Sciatic nerve (tissue), 2 donors: ENCODE results near the gene NAA10. TPM values are rescaled to one million over a fixed set of nuclear protein-coding genes. Genes with fewer than 3 reads are reported as not detected.

Experiments used
- ATAC-seq: fragments of 200-7000 bp; cut with Tn5 transposase; one replicate; pipeline ENCODE4 v1.9.1; 2020; ENCODE audit warnings: mild to moderate bottlenecking, moderate library complexity
- DNase-seq: peaks from one replicate; pipeline ENCODE4 v3.0.0-alpha.2; 2020; ENCODE audit warnings: low spot score
- intact Hi-C: fragments of 100-400 bp; cut with DNase I; formaldehyde crosslinking; loops from one replicate; pipeline ENCODE4 v1.14.2; 2022
- total RNA-seq: library from RNA; stranded (reverse); fragmentation: NEBNext Ultra II Directional; extraction: Animal tissue kit (Norgen Biotek cat#: 25700); gene quantifications from one replicate; pipeline ENCODE4 v1.2.1, GENCODE V29; 2021
- donor health status: DM: no; HTN: no; CAD: no.
- donor health status: DM: no; HTN: no; CAD: no.

The NAA10 gene
- total RNA-seq, 1 donor from 2014 or later, result 73.6 TPM

DNA sequence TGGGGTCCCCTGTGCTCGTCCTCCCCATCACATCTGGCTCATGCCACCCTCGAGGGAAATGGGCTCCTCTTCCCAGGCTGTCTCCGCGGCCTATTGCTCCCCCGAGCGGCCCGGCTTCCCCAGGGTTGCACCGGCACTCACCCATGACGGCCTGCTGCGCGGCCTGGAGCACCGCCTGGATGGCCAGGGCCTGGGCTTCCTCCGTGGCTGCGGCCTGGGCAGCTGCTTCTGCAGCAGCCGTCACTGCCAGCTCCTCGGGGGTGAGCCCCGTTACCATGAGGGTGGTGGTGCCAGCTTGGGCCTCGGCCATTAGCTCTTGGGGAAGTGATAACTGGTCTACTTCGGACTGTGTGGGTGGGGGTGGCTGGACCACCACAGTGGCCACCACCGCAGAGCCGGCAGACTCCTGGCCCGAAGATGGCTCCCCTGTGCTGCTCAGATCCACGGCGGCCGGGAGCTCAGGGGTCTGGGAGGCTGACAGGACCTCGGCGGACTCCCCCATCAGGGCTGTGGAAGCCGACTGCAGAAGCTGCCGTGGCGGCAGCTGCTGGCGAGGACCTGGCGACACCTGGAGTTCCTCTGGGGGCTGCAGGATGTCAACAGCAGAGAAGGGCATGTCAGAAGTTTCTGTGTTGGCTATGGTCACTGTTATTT, 17.7 kb upstream of the NAA10 start:
- intact Hi-C loops, result loop anchor here (5.0 to 10.0 kb wide), 2 partner anchors 185 to 398 kb away; no protein-coding TSS in a partner anchor
- ATAC-seq (no peak), DNase-seq (no peak)

DNA sequence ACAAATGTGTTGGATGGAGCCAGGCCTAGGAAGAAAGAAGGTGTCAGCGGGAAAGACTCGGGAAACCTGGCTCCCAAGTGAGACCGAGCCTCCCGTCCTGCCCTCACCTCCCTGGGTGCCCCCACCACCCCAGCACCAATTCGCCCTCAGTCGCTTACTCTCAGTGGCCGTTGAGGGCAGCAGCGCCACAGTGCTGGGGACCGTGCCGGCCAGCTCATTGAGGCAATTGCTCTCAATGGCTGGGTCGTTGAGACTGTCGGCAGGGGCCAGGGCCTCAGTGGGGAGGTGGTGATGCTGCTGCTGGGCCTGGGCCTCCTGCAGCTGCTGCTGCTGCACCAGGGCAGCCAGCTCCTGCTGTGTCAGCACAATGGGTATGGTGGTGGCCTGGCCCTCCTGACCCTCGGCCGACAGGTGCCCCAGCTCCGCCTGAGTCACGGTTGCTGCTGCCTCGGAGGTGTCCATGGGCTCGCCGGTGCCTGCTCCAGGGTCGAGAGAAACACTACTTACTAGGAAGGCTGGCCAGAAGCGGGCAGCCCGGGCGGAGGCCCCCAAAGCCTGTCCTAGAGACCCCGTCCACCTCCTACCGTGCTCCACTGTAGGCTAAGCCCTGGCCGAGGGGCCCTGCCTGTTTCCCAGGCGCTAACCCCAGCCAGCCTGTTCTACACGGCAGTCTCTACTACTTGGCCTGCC, 17.0 kb upstream of the NAA10 start:
- intact Hi-C loops, result loop anchor here (5.0 to 10.0 kb wide), 2 partner anchors 185 to 397 kb away; no protein-coding TSS in a partner anchor
- DNase-seq, result no peak
- no peak for ATAC-seq

- intact Hi-C loops, result loop anchor here (5.0 to 10.0 kb wide), 2 partner anchors 183 to 395 kb away; no protein-coding TSS in a partner anchor
- no peak for ATAC-seq
- no peak for DNase-seq
Measured at GRCh38 chrX:153950127-153950526, 15.3 kb upstream of the NAA10 start.

- DNase-seq (no peak), ATAC-seq (no peak)
- intact Hi-C loops, result no loop called here
Measured at GRCh38 chrX:153948847-153949805, 14.3 kb upstream of the NAA10 start.

GRCh38 chrX:153948002-153948466, 13.2 kb upstream of the NAA10 start:
- ATAC-seq (peak; percentile 8), DNase-seq (no peak)
- intact Hi-C loops, result no loop called here

GRCh38 chrX:153947009-153947769, 12.4 kb upstream of the NAA10 start:
- ATAC-seq (peak; percentile 66), DNase-seq (peak; percentile 83)
- intact Hi-C loops, result no loop called here

GRCh38 chrX:153945956-153946943, 11.4 kb upstream of the NAA10 start:
- intact Hi-C loops, result no loop called here
- DNase-seq (no peak), ATAC-seq (no peak)

- intact Hi-C loops, result no loop called here
- peak; percentile 1 for ATAC-seq
- no peak for DNase-seq
Measured at GRCh38 chrX:153944800-153945150, 9.9 kb upstream of the NAA10 start.

GRCh38 chrX:153944140-153944799, 9.4 kb upstream of the NAA10 start, which contains the start of gene RENBP:
Gene RENBP, minus strand, starts transcription at chrX:153944643. Its CDS starts 33 bp downstream, at chrX:153944610.
- ATAC-seq (peak; percentile 34), DNase-seq (peak; percentile 80)
- intact Hi-C loops, result no loop called here

- intact Hi-C loops, result no loop called here
- ATAC-seq (no peak), DNase-seq (no peak)
Measured at GRCh38 chrX:153941336-153942252, 6.8 kb upstream of the NAA10 start.

DNA sequence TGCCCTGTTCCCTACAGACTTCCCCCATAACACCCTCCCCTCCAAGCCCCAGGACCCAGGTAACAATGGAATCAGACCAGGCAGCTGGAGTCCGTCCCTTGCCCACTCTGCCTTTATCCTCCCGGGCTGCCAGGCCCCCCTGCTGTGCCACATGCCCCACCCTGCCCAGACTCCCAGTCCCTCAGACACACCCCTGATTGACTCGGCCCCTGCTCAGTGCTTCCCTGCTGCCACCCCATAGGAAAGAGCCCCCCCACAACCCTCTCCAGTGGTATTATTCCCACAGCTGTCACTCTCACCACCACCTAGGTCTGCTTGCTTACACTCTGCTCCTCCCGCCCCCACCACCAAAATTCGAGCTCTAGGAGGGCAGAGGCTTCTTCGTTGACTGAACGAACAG, 4.7 kb upstream of the NAA10 start:
- ATAC-seq (no peak), DNase-seq (no peak)
- intact Hi-C loops, result no loop called here

DNA sequence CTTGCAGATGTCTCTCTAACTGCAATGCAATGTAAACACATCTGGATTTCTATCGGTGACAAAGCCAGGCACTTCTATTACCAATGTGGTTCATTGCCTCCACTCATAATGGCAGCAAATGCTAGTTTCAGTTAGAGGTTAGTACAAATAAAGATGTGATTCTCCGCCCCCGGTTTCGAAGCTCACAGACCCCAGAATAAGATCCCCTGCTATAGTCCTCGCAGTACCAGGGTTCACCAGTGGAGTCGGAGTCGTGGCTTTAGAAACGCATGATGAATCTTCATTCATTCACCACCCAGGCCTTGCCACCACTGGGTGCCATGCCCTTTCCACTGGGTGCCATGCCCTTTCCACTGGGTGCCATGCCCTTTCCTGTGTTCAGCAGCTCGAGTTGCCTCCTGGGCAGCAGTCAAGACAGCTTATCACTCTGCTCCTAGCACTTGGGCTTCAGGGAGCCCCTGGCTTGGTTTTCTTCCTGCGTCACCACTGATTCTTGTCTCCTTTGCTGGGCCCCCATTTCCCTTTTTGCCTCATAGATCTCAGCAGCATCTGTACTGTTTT, 3.5 kb upstream of the NAA10 start:
- ATAC-seq (no peak), DNase-seq (no peak)
- intact Hi-C loops, result no loop called here

DNA sequence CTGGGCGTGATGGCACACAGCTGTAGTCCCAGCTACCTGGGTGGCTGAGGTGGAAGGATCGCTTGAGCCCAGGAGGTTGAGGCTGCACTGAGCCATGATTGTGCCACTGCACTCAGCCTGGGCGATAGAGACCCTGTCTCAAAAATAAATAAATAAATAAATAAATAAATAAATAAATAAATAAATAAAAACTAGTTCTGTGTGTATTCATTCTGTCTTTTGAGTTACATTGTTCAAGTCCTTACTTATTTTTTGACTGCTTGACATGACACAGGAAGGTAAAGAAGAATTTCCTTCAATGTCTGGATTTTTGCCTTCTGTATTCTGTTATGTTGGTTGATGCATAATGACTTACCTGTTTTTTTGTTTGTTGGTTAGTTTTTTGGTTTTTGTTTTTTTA, 2.2 kb upstream of the NAA10 start:
- ATAC-seq, result no peak
- intact Hi-C loops, result no loop called here
- no peak for DNase-seq

- intact Hi-C loops, result no loop called here
- ATAC-seq (peak; percentile 9), DNase-seq (no peak)
Measured at GRCh38 chrX:153935326-153935851, 552 bp upstream of the NAA10 start.

- intact Hi-C loops, result no loop called here
- ATAC-seq, result peak; percentile 6
- DNase-seq, result no peak
Measured at GRCh38 chrX:153934148-153934761, 582 bp downstream of the NAA10 start.
